AG04449 (cell line): ENCODE data around the gene PRICKLE2.

ENCODE experiments used
- CTCF ChIA-PET: fragments of 350-600 bp; formaldehyde crosslinking; extraction: SDS; loops from one replicate; lab custom pipeline; 2021; ENCODE audit warnings: antibody characterized with exemption; lab: Yijun Ruan, JAX
- POLR2A ChIA-PET: fragments of 400-600, 350-600 bp; formaldehyde crosslinking; extraction: SDS; loops from one replicate; lab custom pipeline; 2020; ENCODE audit warnings: antibody characterized with exemption, inconsistent platforms; lab: Yijun Ruan, JAX
- DNase-seq: peaks from one replicate; pipeline ENCODE4 v3.0.0-alpha.2; 2010; ENCODE audit warnings: low read depth, low spot score
- H3K4me3 ChIP-seq: 2 replicates; pipeline ENCODE4 v1.5.1; 2011; ENCODE audit warnings: low read depth, mild to moderate bottlenecking, control low read depth, low read length
- TF ChIP-seq, protein P1 (sequence below): IDR thresholded peaks from one replicate; pipeline ENCODE4 v1.5.1; 2011; ENCODE audit warnings: mild to moderate bottlenecking, moderate library complexity, low read length, control low read depth, inconsistent platforms; ENCODE audit not compliant: insufficient read depth; ENCODE audit errors: missing control alignments

The PRICKLE2 gene

DNA sequence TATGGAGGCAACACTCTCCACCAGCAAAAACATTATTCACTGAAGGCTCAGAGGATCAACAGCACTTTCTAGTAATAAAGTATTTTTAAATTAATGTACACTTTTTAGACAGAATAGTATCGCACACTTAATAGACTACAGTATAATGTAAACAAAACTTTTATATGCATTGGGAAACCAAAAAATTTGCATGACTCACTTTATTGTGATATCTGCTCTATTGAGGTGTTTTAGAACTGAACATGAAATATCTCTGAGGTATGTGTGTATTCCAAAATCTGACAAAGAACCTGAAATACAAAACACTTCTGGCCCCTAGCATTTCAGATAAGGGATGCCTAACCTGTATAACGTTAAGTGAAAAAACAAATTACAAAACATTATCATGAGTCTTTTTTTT is 99.7 kb downstream of the PRICKLE2 start:
- DNase-seq = no peak
- ChIA-PET CTCF (interaction anchor here (0.8 kb wide), 1 partner anchor 9 kb away, joined by 3 read pairs; no protein-coding TSS in a partner anchor), POLR2A (no interaction called here)
- H3K4me3 ChIP-seq = no peak overlapping the region
- TF ChIP-seq, protein P1, sequence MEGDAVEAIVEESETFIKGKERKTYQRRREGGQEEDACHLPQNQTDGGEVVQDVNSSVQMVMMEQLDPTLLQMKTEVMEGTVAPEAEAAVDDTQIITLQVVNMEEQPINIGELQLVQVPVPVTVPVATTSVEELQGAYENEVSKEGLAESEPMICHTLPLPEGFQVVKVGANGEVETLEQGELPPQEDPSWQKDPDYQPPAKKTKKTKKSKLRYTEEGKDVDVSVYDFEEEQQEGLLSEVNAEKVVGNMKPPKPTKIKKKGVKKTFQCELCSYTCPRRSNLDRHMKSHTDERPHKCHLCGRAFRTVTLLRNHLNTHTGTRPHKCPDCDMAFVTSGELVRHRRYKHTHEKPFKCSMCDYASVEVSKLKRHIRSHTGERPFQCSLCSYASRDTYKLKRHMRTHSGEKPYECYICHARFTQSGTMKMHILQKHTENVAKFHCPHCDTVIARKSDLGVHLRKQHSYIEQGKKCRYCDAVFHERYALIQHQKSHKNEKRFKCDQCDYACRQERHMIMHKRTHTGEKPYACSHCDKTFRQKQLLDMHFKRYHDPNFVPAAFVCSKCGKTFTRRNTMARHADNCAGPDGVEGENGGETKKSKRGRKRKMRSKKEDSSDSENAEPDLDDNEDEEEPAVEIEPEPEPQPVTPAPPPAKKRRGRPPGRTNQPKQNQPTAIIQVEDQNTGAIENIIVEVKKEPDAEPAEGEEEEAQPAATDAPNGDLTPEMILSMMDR = no peak

DNA sequence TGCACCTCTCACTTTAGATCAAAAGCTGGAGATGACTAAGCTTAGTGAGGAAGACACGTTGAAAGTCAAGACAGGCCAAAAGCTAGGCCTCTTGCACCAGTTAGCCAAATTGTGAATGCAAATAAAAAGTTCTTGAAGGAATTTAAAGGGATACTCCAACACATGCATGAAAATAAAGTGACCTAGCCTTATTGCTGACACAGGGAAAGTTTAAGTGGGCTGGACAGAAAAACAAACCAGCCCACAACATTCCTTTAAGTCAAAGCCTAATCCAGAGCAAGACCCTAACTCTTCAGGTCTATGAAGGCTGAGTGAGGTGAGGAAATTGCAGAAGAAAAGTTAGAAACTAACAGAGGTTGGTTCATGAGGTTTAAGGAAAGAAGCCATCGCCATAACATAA is 101.3 kb downstream of the PRICKLE2 start:
- ChIA-PET POLR2A (no interaction called here), CTCF (no interaction called here)
- no peak overlapping the region for H3K4me3 ChIP-seq
- no peak for DNase-seq
- TF ChIP-seq, protein P1 = no peak

DNA sequence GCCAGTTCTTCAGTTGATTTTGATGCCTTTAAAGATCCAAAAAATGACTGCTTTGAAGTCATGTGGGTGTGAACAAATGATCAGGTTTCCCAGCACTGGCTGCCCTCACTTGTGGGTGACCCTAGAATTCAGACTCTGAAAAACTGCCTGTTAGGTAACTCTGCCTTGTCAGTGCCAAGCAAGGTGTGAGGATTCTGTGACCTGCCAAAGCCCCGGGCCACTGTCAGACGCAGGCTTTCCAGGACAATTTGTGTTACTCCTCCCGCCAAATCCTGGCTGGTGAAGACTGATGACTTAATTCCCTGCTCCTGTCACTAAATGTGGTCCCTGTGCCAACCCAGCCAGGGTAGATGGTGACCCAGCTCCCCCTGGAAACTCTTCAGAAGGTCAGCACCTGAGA is 102.8 kb downstream of the PRICKLE2 start:
- TF ChIP-seq, protein P1 = no peak
- CTCF ChIA-PET = no interaction called here
- POLR2A ChIA-PET = no interaction called here
- no peak for DNase-seq
- no peak overlapping the region for H3K4me3 ChIP-seq

DNA sequence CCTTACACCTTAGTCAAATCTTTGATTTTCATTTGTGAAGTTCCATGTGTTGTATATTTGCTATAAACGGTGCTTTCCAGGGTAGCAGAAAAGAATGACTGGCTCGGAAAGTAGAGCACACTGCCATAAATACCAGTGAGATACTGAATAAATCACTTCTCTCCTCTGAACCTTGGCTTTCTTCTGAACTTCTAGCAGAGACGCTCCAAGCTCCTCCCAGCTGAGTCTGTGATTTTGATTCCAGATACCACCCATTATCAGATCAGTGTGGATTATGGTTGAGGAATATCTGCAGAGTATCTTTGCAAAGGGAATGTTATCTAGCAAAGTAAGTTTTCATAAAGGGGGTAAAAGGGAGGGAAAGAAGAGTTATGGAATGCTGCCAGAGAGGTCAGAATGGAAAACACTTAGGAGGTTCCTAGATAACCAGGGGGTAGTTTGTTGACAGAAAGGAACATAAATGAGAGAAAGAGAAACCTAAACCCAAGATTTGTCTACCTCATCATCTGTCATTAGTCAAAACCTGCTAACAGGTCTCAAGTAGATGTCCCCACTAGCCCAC is 103.4 kb downstream of the PRICKLE2 start:
- TF ChIP-seq, protein P1 = no peak
- CTCF ChIA-PET = no interaction called here

DNA sequence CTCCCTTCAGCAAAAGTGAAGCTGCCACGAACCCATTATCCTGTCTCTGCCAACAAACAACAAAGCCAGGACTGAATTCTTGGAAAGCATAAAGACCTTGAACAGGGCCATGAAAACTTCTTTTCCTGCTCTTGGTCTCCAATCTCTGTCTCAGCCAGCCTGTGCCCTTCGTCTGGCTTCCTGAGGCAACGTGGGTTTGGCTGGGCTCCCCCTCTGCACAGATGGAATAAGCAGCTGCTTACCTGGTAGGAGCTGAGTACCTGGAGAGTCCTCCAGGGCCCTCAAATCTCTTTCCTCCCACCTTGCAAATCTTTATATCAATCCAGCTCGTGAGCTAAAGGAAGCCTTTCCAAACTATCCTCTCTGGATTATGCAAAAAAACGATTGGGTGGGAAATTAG is 104.4 kb downstream of the PRICKLE2 start:
- DNase-seq = no peak
- TF ChIP-seq, protein P1 = no peak
- ChIA-PET POLR2A (no interaction called here), CTCF (interaction anchor here (1.5 kb wide), 1 partner anchor 97 kb away, joined by 4 read pairs; no protein-coding TSS in a partner anchor)
- no peak overlapping the region for H3K4me3 ChIP-seq

More for the DNA sequence above, 103.4 kb downstream of the PRICKLE2 start:
- H3K4me3 ChIP-seq = no peak overlapping the region
- POLR2A ChIA-PET = no interaction called here
- DNase-seq = no peak

DNA sequence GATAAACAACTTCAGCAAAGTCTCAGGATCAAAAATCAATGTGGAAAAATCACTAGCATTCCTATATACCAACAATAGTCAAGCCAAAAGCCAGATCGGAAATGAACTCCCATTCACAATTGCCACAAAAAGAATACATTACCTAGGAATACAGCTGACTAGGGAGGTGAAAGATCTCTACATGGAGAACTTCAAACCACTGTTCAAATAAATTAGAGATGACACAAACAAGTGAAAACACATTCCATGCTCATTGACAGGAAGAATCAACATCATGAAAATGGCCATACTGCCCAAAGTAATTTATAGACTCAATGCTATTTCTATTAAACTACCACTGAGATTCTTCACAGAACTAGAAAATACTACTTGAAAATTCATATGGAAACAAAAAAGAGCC is 107.8 kb downstream of the PRICKLE2 start:
- no peak for DNase-seq
- ChIA-PET POLR2A (no interaction called here), CTCF (interaction anchor here (1.0 kb wide), 1 partner anchor 87 kb away, joined by 4 read pairs; no protein-coding TSS in a partner anchor)
- no peak overlapping the region for H3K4me3 ChIP-seq
- TF ChIP-seq, protein P1 = no peak
